NT2/D1 (cell line): ENCODE data around the gene MRTFA.
A peak's percentile ranks its signal among the peaks of the same experiment; 100 is the strongest.

Source experiments
- DNase-seq: peaks from one replicate; pipeline ENCODE4 v3.0.0-alpha.2; 2011; ENCODE audit warnings: low read depth, low spot score
- H3K27me3 ChIP-seq: 2 replicates; pipeline ENCODE4 v1.6.0; 2011; ENCODE audit warnings: mild to moderate bottlenecking; ENCODE audit not compliant: insufficient read length, insufficient read depth
- H3K36me3 ChIP-seq: 2 replicates; pipeline ENCODE4 v1.6.1; 2011; ENCODE audit warnings: mild to moderate bottlenecking, low read length, mixed read lengths; ENCODE audit not compliant: insufficient read depth, insufficient read length
- H3K4me1 ChIP-seq: 2 replicates; pipeline ENCODE4 v1.5.1; 2011; ENCODE audit not compliant: insufficient read depth, insufficient read length
- H3K4me3 ChIP-seq: 2 replicates; pipeline ENCODE4 v1.5.1; 2011; ENCODE audit warnings: low read depth; ENCODE audit not compliant: insufficient read length
- H3K9ac ChIP-seq: 2 replicates; pipeline ENCODE4 v1.6.0; 2011; ENCODE audit warnings: low read depth; ENCODE audit not compliant: insufficient read length
- H3K9me3 ChIP-seq: 2 replicates; pipeline ENCODE4 v1.5.1; 2011; ENCODE audit warnings: mild to moderate bottlenecking, low read length; ENCODE audit not compliant: insufficient read depth
- SUZ12 ChIP-seq: IDR thresholded peaks from 2 replicates; pipeline ENCODE4 v1.6.1; 2011; ENCODE audit not compliant: insufficient read length, insufficient read depth; ENCODE audit errors: extremely low read depth
- YY1 ChIP-seq: IDR thresholded peaks from 2 replicates; pipeline ENCODE4 v1.6.1; 2011; ENCODE audit not compliant: insufficient read length, insufficient read depth
- ZNF274 ChIP-seq: IDR thresholded peaks from 2 replicates; pipeline ENCODE4 v1.6.1; 2011; ENCODE audit warnings: mild to moderate bottlenecking, low read depth, low read length

The MRTFA gene

DNA sequence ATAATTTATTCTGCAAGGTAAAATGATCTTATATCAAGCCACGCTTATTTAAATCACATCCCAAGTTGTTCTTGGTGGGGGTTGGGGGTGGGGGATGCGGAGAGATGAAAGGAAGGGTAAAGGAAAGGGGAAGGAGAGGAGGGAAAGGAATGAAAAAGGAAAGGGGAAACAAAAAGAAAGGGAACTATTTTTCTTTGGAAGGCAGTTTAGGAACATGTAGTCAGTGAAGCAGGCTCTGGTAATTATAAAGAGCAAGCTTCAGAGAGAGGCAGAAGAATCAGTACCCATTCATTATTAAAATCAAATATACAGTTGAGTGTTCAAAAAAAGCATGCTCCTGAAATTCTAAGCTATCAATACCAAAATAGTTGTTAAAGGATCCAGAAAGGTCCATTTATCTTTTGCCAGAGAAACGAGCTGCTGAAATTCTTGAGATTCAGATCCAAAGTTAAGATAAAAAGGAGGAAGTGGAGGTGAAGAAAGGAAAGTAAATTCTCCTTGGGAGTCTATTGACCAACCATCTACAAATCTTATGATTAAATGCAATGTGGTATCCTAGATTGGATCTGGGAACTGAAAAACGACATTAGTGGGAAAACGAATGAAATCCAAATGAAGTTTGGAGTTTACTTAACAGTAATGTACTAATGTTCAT, 158.7 kb downstream of the MRTFA start:
- H3K27me3 ChIP-seq, result no peaks in the 10 kb centered on the region
- TF ChIP-seq ZNF274, result no peak
- no peak for TF ChIP-seq SUZ12
- no peak for TF ChIP-seq YY1
- no peaks in the 10 kb centered on the region for H3K4me1 ChIP-seq
- H3K36me3 ChIP-seq, result no peaks in the 10 kb centered on the region
- no peaks in the 10 kb centered on the region for H3K9me3 ChIP-seq
- H3K9ac ChIP-seq, result no peak overlapping the region
- no peak overlapping the region for H3K4me3 ChIP-seq
- no peak for DNase-seq

DNA sequence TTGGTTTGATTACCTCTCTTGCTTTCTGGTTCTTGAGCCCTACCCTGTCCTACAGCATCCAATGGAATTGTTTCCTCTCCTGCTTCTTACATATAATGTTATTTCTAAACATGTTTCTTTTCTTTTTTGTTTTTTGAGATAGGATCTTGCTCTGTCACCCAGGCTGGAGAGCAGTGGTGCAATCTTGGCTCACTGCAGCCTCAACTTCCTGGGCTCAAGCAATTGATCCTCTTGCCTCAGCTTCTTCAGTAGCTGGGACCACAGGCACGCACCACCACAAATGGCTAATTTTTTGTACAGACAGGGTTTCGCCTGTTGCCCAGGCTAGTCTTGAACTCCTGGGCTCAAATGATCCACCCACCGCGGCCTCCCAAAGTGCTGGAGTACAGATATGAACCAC, 160.2 kb downstream of the MRTFA start:
- Histone ChIP-seq H3K9ac (no peak overlapping the region), H3K9me3 (no peaks in the 10 kb centered on the region), H3K36me3 (no peaks in the 10 kb centered on the region), H3K4me3 (no peak overlapping the region), H3K4me1 (no peaks in the 10 kb centered on the region), H3K27me3 (no peaks in the 10 kb centered on the region)
- no peak for DNase-seq
- no peak for TF ChIP-seq YY1
- TF ChIP-seq SUZ12, result no peak
- TF ChIP-seq ZNF274, result no peak

DNA sequence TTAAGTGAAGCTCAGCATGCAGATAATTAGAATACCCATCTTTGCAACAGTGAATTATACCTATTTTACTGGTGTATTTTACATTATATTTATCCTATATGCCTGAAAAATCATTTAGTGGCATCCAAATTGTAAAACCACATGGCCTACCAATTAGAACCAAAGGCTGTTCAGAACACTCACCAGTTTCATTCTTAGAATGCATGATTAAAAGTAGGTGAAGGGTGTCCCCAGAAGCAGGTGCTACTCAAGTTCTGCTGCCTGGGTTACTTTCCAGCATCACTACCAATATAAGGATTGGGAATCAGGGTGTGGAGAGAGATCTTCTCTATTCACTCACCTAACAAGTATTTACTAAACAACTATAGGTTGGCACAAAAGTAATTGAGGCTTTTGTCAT, 162.8 kb downstream of the MRTFA start:
- no peak for DNase-seq
- Histone ChIP-seq H3K4me3 (no peak overlapping the region), H3K9me3 (no peaks in the 10 kb centered on the region), H3K36me3 (no peaks in the 10 kb centered on the region), H3K4me1 (no peaks in the 10 kb centered on the region), H3K9ac (no peak overlapping the region), H3K27me3 (no peaks in the 10 kb centered on the region)
- TF ChIP-seq YY1 (no peak), ZNF274 (no peak), SUZ12 (no peak)

DNA sequence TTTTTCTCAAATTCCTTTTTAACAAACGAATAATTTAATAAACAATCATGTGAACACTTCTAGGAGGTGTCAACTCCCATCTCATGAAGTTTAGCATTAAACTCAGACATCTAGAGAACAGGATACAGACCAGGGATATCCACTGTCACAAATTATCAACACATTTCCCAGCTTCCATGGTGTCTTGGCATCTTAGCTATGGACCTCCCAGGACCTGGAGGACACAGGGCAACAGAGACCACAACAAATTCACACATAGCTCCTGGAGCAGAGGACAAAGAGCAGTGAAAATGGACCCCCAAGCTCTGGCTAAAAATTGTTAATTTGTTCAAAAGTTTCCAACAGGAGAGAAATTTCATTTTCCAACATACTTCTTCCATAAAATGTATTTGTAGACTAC, 163.9 kb downstream of the MRTFA start:
- no peak for DNase-seq
- no peaks in the 10 kb centered on the region for H3K9me3 ChIP-seq
- H3K4me1 ChIP-seq, result no peaks in the 10 kb centered on the region
- no peak for TF ChIP-seq ZNF274
- TF ChIP-seq YY1, result no peak
- TF ChIP-seq SUZ12, result no peak
- H3K4me3 ChIP-seq, result no peak overlapping the region
- H3K27me3 ChIP-seq, result no peaks in the 10 kb centered on the region
- H3K36me3 ChIP-seq, result no peaks in the 10 kb centered on the region
- H3K9ac ChIP-seq, result no peak overlapping the region

DNA sequence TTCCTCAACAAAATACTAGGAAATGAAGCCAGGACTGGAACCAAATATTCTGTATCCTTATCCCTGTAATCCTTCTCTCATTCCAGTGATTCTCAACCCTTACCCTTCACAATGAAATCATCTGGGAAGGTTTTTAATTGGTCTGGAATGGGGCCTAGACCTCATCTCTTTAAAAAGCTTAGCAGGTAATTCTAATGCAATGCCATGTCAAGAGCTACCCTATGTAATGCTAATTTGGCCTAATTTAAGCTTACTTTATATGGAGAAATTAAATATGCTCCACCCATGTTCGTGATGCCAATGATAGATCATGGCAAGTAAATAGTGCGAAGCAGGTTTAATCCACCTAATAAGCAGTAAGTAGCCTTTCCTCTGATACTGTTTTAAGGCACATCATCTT, 164.5 kb downstream of the MRTFA start:
- H3K27me3 ChIP-seq, result no peaks in the 10 kb centered on the region
- peak; percentile 32 for DNase-seq
- H3K4me1 ChIP-seq, result no peaks in the 10 kb centered on the region
- TF ChIP-seq YY1 (no peak), ZNF274 (no peak), SUZ12 (no peak)
- no peaks in the 10 kb centered on the region for H3K9me3 ChIP-seq
- no peak overlapping the region for H3K4me3 ChIP-seq
- no peaks in the 10 kb centered on the region for H3K36me3 ChIP-seq
- H3K9ac ChIP-seq, result no peak overlapping the region

DNA sequence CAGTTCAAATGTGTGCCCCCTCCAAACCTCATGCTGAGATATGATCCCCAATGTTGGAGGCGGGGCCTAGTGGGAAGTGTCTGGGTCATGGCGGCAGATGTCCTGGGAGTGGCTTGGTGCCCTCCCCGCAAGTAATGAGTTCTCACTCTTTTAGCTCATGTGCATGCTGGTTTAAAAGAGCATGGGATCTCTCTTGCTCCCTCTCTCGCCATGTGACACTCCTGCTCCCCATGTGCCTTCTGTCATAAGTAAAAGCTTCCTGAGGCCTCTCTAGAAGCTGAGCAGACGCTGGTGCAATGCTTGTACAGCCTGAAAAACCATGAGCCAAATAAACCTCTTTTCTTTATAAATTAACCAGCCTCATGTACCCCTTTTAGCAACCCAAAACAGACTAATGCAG, 167.3 kb downstream of the MRTFA start:
- no peak overlapping the region for H3K9ac ChIP-seq
- no peaks in the 10 kb centered on the region for H3K9me3 ChIP-seq
- no peak for DNase-seq
- no peak overlapping the region for H3K4me3 ChIP-seq
- H3K27me3 ChIP-seq, result no peaks in the 10 kb centered on the region
- no peaks in the 10 kb centered on the region for H3K36me3 ChIP-seq
- H3K4me1 ChIP-seq, result no peaks in the 10 kb centered on the region
- TF ChIP-seq SUZ12 (no peak), YY1 (no peak), ZNF274 (no peak)

DNA sequence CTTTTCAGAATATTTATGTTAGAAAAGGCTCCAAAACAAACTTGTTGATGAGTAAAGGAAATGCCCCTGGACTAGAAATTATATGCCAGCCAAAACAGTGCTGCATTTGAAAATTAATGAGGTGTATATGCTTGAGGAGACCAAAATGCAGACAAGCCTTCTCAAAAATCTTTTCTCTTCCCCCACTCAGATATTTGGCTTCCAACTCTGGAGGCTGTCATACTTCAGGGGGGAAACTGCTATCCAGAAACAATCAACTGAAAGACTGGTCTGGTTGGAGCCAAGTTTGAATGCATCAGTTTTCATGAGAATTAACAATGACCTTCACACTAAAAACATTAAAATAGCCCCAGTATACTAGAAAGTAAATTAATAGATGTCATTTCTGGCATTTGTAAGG, 167.9 kb downstream of the MRTFA start:
- no peaks in the 10 kb centered on the region for H3K9me3 ChIP-seq
- no peak overlapping the region for H3K4me3 ChIP-seq
- no peaks in the 10 kb centered on the region for H3K27me3 ChIP-seq
- no peaks in the 10 kb centered on the region for H3K4me1 ChIP-seq
- DNase-seq, result no peak
- H3K9ac ChIP-seq, result no peak overlapping the region
- no peaks in the 10 kb centered on the region for H3K36me3 ChIP-seq
- no peak for TF ChIP-seq ZNF274

DNA sequence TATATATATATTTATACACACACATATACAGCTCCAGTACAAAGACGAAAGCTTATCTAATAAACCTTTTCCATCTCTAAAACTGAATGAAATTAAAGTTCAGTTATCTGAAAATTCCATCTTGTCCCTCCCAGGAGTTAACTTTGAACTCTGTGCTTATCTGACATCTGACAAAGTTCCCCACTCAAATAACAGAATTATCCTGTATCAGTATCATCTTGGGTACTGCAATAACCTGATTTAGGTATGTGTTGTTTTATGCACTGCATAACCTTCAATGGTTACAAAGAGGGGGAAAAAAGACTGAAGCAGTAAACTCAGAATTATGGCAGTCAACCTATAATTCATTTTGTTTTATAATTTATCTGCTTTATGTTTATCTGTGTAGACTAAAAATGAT, 169.5 kb downstream of the MRTFA start:
- TF ChIP-seq YY1, result no peak
- no peaks in the 10 kb centered on the region for H3K4me1 ChIP-seq

More for the DNA sequence above, 169.5 kb downstream of the MRTFA start:
- Histone ChIP-seq H3K36me3 (peaks cover 9% of the 10 kb centered on the region), H3K27me3 (no peaks in the 10 kb centered on the region), H3K4me3 (no peak overlapping the region), H3K9ac (no peak overlapping the region), H3K9me3 (no peaks in the 10 kb centered on the region)
- DNase-seq, result no peak
